HCT116 (cell line): ENCODE measurements around the gene NSD2. TPM values are rescaled to one million over a fixed set of nuclear protein-coding genes. Genes with fewer than 3 reads are reported as not detected.

ENCODE experiments used
- ATAC-seq: fragments of 200-7000 bp; cut with Tn5 transposase; 2 replicates; pipeline ENCODE4 v1.9.1; 2020; ENCODE audit warnings: mild to moderate bottlenecking, moderate library complexity
- BruUV-seq: library from RNA; stranded (reverse); fragments of 400-500 nt; replicated peaks from 2 replicates; lab custom pipeline; 2021; lab: Mats Ljungman, UMichigan
- CTCF ChIA-PET: fragments of 300-600 bp; sonication (Branson Sonifier 250); formaldehyde crosslinking; loops from one replicate; lab custom pipeline; 2021; ENCODE audit warnings: antibody characterized with exemption; lab: Charles Lee
- POLR2A ChIA-PET: fragments of 300-600, 350-600 bp; sonication (Branson Sonifier 250); formaldehyde crosslinking; loops from one replicate; lab custom pipeline; 2021; ENCODE audit warnings: antibody characterized with exemption; lab: Charles Lee
- RAD21 ChIA-PET, 2 experiments: fragments of 300-600 bp; sonication (Branson Sonifier 250); formaldehyde crosslinking; loops; one replicate each; lab custom pipeline; 2023; ENCODE audit warnings: low total read pairs in 2 of 2; ENCODE audit not compliant: uncharacterized antibody in 2 of 2, unreplicated experiment in 2 of 2, low non-redundant PET in 1 of 2; lab: Charles Lee
- DNase-seq: peaks from one replicate; pipeline ENCODE4 v3.0.0-alpha.2; 2010; ENCODE audit warnings: low read depth, low spot score
- H2AFZ ChIP-seq: fragments of 200-600 bp; shearing (Covaris generic), sonication (generic); 2 replicates; pipeline ENCODE4 v1.6.1; 2017; ENCODE audit warnings: low read depth, mixed run types, mixed read lengths, antibody characterized with exemption, low read length; ENCODE audit not compliant: poor library complexity, severe bottlenecking
- H3K27ac ChIP-seq: 2 replicates; pipeline ENCODE4 v1.5.1; 2012; ENCODE audit warnings: low read depth, low read length
- H3K27me3 ChIP-seq: fragments of 200-600 bp; sonication (generic); 2 replicates; pipeline ENCODE4 v1.6.1; 2016; ENCODE audit warnings: mixed run types, low read length, mixed read lengths; ENCODE audit not compliant: insufficient read depth
- H3K36me3 ChIP-seq, 2 experiments: fragments of 200-500 bp in 1 of 2; fragments of 200-600 bp in 1 of 2; sonication (Bioruptor generic) in 1 of 2; sonication (generic) in 1 of 2; 2 replicates each; pipeline versions ENCODE4 v1.5.1 to v1.6.1; 2014 to 2016; ENCODE audit warnings: low read length in 2 of 2, inconsistent platforms in 1 of 2, mixed read lengths in 1 of 2, mixed run types in 1 of 2; ENCODE audit not compliant: insufficient read depth in 2 of 2, control insufficient read depth in 1 of 2
- H3K4me1 ChIP-seq, 2 experiments: fragments of 200-600 bp in 1 of 2; sonication (generic) in 1 of 2; 2 replicates each; pipeline versions ENCODE4 v1.5.1 to v1.6.1; 2012 to 2017; ENCODE audit warnings: low read length in 2 of 2, inconsistent platforms in 1 of 2, mild to moderate bottlenecking in 1 of 2, mixed read lengths in 1 of 2, mixed run types in 1 of 2, moderate library complexity in 1 of 2; ENCODE audit not compliant: insufficient read depth in 2 of 2, control insufficient read depth in 1 of 2
- H3K4me2 ChIP-seq: fragments of 200-600 bp; sonication (generic); 2 replicates; pipeline ENCODE4 v1.6.1; 2017; ENCODE audit warnings: mixed run types, low read length, mixed read lengths
- H3K4me3 ChIP-seq, 2 experiments: fragments of 200-600 bp in 1 of 2; sonication (generic) in 1 of 2; replicated peaks in 1 of 2; 2 replicates each; pipeline ENCODE4 v1.5.1; 2011 to 2016; ENCODE audit warnings: low read length in 2 of 2, control low read depth in 1 of 2, low read depth in 1 of 2, mild to moderate bottlenecking in 1 of 2, mixed read lengths in 1 of 2, mixed run types in 1 of 2
- H3K79me2 ChIP-seq: fragments of 200-600 bp; sonication (generic); 2 replicates; pipeline ENCODE4 v1.6.1; 2017; ENCODE audit warnings: mild to moderate bottlenecking, mixed run types, low read length, moderate library complexity, mixed read lengths; ENCODE audit not compliant: insufficient read depth
- H3K9ac ChIP-seq: fragments of 200-600 bp; sonication (generic); 2 replicates; pipeline ENCODE4 v1.6.1; 2016; ENCODE audit warnings: low read length, mixed read lengths
- H3K9me2 ChIP-seq: fragments of 200-600 bp; sonication (generic), shearing (Covaris generic); 2 replicates; pipeline ENCODE4 v1.6.1; 2017; ENCODE audit warnings: mixed run types, mild to moderate bottlenecking, moderate library complexity; ENCODE audit not compliant: insufficient read depth
- H3K9me3 ChIP-seq, 2 experiments: fragments of 200-500 bp in 1 of 2; fragments of 200-600 bp in 1 of 2; sonication (Bioruptor generic) in 1 of 2; sonication (generic) in 1 of 2; 2 replicates each; pipeline ENCODE4 v1.6.1; 2014 to 2017; ENCODE audit warnings: low read length in 2 of 2, mixed read lengths in 2 of 2, inconsistent platforms in 1 of 2, low read depth in 1 of 2, mild to moderate bottlenecking in 1 of 2, mixed run types in 1 of 2, moderate library complexity in 1 of 2; ENCODE audit not compliant: control insufficient read depth in 1 of 2, insufficient read depth in 1 of 2
- H4K20me1 ChIP-seq: fragments of 200-600 bp; sonication (generic), shearing (Covaris generic); 2 replicates; pipeline ENCODE4 v1.6.1; 2017; ENCODE audit warnings: mixed run types, mild to moderate bottlenecking, moderate library complexity; ENCODE audit not compliant: insufficient read depth
- CEBPB ChIP-seq: IDR thresholded peaks from 2 replicates; pipeline ENCODE4 v1.6.1; 2012; ENCODE audit warnings: low read depth
- ELF1 ChIP-seq: IDR thresholded peaks from 2 replicates; pipeline ENCODE4 v1.6.1; 2012; ENCODE audit warnings: low read depth, borderline replicate concordance
- EZH2phosphoT487 ChIP-seq: fragments of 200-600 bp; IDR thresholded peaks from 2 replicates; pipeline ENCODE4 v1.6.1; 2018; ENCODE audit warnings: antibody characterized with exemption, borderline replicate concordance
- FOSL1 ChIP-seq: IDR thresholded peaks from 2 replicates; pipeline ENCODE4 v1.6.1; 2012; ENCODE audit warnings: low read depth
- JUND ChIP-seq: IDR thresholded peaks from 2 replicates; pipeline ENCODE4 v1.6.1; 2012
- POLR2A ChIP-seq: IDR thresholded peaks from 2 replicates; pipeline ENCODE4 v1.7.0; 2011; ENCODE audit warnings: borderline replicate concordance; ENCODE audit not compliant: insufficient read depth, insufficient read length; ENCODE audit errors: extremely low read depth
- POLR2AphosphoS5 ChIP-seq: IDR thresholded peaks from 2 replicates; pipeline ENCODE4 v1.6.1; 2011; ENCODE audit warnings: mild to moderate bottlenecking, low read depth, low read length, moderate library complexity
- RAD21 ChIP-seq: IDR thresholded peaks from 2 replicates; pipeline ENCODE4 v1.6.1; 2012; ENCODE audit warnings: low read depth, mild to moderate bottlenecking
- SIN3A ChIP-seq: IDR thresholded peaks from 2 replicates; pipeline ENCODE4 v1.6.1; 2012; ENCODE audit warnings: low read depth
- SP1 ChIP-seq: IDR thresholded peaks from 2 replicates; pipeline ENCODE4 v1.6.1; 2012; ENCODE audit warnings: low read depth
- SRF ChIP-seq: IDR thresholded peaks from 2 replicates; pipeline ENCODE4 v1.6.1; 2012; ENCODE audit warnings: low read depth
- ZFX ChIP-seq: fragments of 450-650 bp; IDR thresholded peaks from 2 replicates; pipeline ENCODE4 v1.6.1; 2017
- ZNF274 ChIP-seq: fragments of 200-500 bp; sonication (Bioruptor generic); IDR thresholded peaks from 2 replicates; pipeline ENCODE4 v1.6.1; 2014; ENCODE audit warnings: mild to moderate bottlenecking, low read depth, low read length, inconsistent platforms
- intact Hi-C: fragments of 100-400 bp; cut with micrococcal nuclease; formaldehyde crosslinking; loops from 2 replicates; pipeline ENCODE4 v1.10.0; 2022
- total RNA-seq: library from RNA; stranded (reverse); gene quantifications from one replicate; pipeline ENCODE4 v1.2.1, GENCODE V29; 2021; ENCODE audit not compliant: unreplicated experiment
- TF ChIP-seq, protein P1 (sequence below): IDR thresholded peaks from 2 replicates; pipeline ENCODE4 v1.6.1; 2011; ENCODE audit warnings: mild to moderate bottlenecking, low read length, moderate library complexity; ENCODE audit not compliant: insufficient replicate concordance; ENCODE audit errors: extremely low read depth
- TF ChIP-seq, protein P2 (sequence below): IDR thresholded peaks from 2 replicates; pipeline ENCODE4 v1.6.1; 2012
- TF ChIP-seq, protein P3 (sequence below), 3 experiments: fragments of 200-600 bp in 1 of 3; sonication (generic) in 1 of 3; IDR thresholded peaks in 2 of 3; conservative IDR thresholded peaks in 1 of 3; 2 replicates each; pipeline ENCODE4 v1.5.1; 2012 to 2017; ENCODE audit warnings: low read depth in 2 of 3, low read length in 2 of 3, antibody characterized with exemption in 1 of 3, borderline replicate concordance in 1 of 3, control low read depth in 1 of 3, mild to moderate bottlenecking in 1 of 3, mixed read lengths in 1 of 3, mixed run types in 1 of 3, moderate library complexity in 1 of 3; ENCODE audit not compliant: insufficient read depth in 1 of 3
- TF ChIP-seq, protein P4 (sequence below): IDR thresholded peaks from 2 replicates; pipeline ENCODE4 v1.6.1; 2012

The NSD2 gene
- total RNA-seq, 1 experiment from 2014 or later: 145 TPM

DNA sequence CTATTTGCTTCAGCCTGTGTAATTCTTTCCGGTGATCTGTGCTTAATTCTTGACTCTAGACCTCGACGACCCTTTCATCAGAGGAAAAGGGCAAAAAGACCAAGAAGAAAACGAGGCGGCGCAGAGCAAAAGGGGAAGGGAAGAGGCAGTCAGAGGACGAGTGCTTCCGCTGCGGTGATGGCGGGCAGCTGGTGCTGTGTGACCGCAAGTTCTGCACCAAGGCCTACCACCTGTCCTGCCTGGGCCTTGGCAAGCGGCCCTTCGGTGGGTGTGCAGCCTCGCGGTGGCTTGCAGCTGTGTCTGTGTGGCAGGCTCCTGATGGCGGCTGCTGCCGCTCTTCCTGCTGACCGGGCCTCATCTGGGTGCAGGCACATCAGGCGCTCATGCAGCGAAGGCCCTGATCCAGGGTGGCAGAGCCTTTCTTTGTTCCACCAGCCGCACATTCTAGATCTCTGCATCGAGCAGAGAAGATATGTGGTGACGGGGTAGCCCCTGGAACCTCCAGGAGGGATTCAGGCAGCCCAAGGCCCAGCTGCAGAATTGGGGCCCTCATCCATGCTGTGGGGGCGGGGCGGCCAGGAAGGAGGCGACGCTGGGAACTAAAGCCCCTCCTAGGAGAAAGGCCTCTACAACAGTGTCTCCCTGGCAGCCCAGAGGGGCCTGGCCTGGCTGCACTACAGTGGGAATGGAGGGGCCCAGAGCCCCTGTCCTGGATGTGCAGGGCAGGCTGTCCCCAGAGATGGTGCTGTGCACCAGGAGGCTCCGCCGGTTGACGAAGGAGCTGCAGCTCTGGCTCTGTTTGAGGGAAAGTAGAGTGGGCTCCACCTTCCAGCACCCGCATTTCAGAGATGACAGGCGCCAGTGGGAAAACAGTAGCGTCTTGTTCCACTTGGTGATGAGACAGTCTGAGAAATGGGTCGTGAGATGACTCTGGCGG is 105.5 kb downstream of the NSD2 start:
- Histone ChIP-seq H3K79me2 (peaks cover 28% of the 10 kb centered on the region; the same call in 1 of the 2 replicates), H3K36me3 (peaks cover 41 to 60% of the 10 kb centered on the region in 2 experiments), H2AFZ (no peak overlapping the region), H3K4me2 (no peak overlapping the region), H3K27me3 (no peaks in the 10 kb centered on the region), H3K9ac (no peak overlapping the region), H3K27ac (no peak overlapping the region), H4K20me1 (peaks cover 5% of the 10 kb centered on the region; the same call in 1 of the 2 replicates), H3K9me2 (no peaks in the 10 kb centered on the region), H3K9me3 (no peaks in the 10 kb centered on the region), H3K4me3 (no peak overlapping the region), H3K4me1 (peaks cover under 1 to 10% of the 10 kb centered on the region in 2 experiments; a peak in 1 of 4 replicates)
- ChIA-PET POLR2A (no interaction called here), RAD21 (no interaction called here), CTCF (no interaction called here)
- no TSS peak for BruUV-seq
- ATAC-seq (no peak), DNase-seq (no peak)
- TF ChIP-seq SRF (no peak), CEBPB (no peak), EZH2phosphoT487 (no peak), FOSL1 (no peak), POLR2AphosphoS5 (no peak), ZNF274 (no peak), POLR2A (no peak), ELF1 (no peak), RAD21 (no peak), JUND (no peak), SP1 (no peak), ZFX (no peak), SIN3A (no peak)
- TF ChIP-seq, protein P1, sequence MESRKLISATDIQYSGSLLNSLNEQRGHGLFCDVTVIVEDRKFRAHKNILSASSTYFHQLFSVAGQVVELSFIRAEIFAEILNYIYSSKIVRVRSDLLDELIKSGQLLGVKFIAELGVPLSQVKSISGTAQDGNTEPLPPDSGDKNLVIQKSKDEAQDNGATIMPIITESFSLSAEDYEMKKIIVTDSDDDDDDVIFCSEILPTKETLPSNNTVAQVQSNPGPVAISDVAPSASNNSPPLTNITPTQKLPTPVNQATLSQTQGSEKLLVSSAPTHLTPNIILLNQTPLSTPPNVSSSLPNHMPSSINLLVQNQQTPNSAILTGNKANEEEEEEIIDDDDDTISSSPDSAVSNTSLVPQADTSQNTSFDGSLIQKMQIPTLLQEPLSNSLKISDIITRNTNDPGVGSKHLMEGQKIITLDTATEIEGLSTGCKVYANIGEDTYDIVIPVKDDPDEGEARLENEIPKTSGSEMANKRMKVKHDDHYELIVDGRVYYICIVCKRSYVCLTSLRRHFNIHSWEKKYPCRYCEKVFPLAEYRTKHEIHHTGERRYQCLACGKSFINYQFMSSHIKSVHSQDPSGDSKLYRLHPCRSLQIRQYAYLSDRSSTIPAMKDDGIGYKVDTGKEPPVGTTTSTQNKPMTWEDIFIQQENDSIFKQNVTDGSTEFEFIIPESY: no peak
- TF ChIP-seq, protein P2, sequence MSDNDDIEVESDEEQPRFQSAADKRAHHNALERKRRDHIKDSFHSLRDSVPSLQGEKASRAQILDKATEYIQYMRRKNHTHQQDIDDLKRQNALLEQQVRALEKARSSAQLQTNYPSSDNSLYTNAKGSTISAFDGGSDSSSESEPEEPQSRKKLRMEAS: no peak
- TF ChIP-seq, protein P3, sequence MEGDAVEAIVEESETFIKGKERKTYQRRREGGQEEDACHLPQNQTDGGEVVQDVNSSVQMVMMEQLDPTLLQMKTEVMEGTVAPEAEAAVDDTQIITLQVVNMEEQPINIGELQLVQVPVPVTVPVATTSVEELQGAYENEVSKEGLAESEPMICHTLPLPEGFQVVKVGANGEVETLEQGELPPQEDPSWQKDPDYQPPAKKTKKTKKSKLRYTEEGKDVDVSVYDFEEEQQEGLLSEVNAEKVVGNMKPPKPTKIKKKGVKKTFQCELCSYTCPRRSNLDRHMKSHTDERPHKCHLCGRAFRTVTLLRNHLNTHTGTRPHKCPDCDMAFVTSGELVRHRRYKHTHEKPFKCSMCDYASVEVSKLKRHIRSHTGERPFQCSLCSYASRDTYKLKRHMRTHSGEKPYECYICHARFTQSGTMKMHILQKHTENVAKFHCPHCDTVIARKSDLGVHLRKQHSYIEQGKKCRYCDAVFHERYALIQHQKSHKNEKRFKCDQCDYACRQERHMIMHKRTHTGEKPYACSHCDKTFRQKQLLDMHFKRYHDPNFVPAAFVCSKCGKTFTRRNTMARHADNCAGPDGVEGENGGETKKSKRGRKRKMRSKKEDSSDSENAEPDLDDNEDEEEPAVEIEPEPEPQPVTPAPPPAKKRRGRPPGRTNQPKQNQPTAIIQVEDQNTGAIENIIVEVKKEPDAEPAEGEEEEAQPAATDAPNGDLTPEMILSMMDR (IDR thresholded peaks at IDR 0.05 in 2 of 3, conservative IDR thresholded peaks at IDR 0.05 in 1 of 3; ENCODE audit: borderline replicate concordance in 1 of 3, insufficient read depth in 1 of 3, low read depth in 2 of 3, low read length in 2 of 3): no peak
- TF ChIP-seq, protein P4, sequence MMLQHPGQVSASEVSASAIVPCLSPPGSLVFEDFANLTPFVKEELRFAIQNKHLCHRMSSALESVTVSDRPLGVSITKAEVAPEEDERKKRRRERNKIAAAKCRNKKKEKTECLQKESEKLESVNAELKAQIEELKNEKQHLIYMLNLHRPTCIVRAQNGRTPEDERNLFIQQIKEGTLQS: no peak
- intact Hi-C loops: no loop called here
